T-helper 1 cell treated with Interleukin-12 subunit alpha and Interleukin-12 subunit beta and Interleukin-4 antibody, amounts not matched to agents 30 μg/mL and 1 μg/mL, for 36 hours (primary cell): Measurements from ENCODE around the gene TPSB2.
"Not testable (repeated sequence)": the region's sequence is repeated elsewhere in the genome, so short reads cannot be mapped to it uniquely, and the experiment has no call there.

Source experiments
- H3K27ac Mint-ChIP-seq: one replicate; pipeline ENCODE4 v1.8.0; 2021; ENCODE audit warnings: mild to moderate bottlenecking, mixed read lengths
- H3K27me3 Mint-ChIP-seq: one replicate; pipeline ENCODE4 v1.8.0; 2021; ENCODE audit warnings: low read depth, mixed read lengths
- H3K36me3 Mint-ChIP-seq: one replicate; pipeline ENCODE4 v1.8.0; 2021; ENCODE audit warnings: low read depth, mixed read lengths
- H3K4me1 Mint-ChIP-seq: one replicate; pipeline ENCODE4 v1.8.0; 2021; ENCODE audit warnings: low read depth, mixed read lengths
- H3K4me3 Mint-ChIP-seq: one replicate; pipeline ENCODE4 v1.8.0; 2021; ENCODE audit warnings: mild to moderate bottlenecking, moderate library complexity, mixed read lengths
- H3K9me3 Mint-ChIP-seq: one replicate; pipeline ENCODE4 v1.8.0; 2021; ENCODE audit warnings: mixed read lengths

TPSB2 gene

DNA sequence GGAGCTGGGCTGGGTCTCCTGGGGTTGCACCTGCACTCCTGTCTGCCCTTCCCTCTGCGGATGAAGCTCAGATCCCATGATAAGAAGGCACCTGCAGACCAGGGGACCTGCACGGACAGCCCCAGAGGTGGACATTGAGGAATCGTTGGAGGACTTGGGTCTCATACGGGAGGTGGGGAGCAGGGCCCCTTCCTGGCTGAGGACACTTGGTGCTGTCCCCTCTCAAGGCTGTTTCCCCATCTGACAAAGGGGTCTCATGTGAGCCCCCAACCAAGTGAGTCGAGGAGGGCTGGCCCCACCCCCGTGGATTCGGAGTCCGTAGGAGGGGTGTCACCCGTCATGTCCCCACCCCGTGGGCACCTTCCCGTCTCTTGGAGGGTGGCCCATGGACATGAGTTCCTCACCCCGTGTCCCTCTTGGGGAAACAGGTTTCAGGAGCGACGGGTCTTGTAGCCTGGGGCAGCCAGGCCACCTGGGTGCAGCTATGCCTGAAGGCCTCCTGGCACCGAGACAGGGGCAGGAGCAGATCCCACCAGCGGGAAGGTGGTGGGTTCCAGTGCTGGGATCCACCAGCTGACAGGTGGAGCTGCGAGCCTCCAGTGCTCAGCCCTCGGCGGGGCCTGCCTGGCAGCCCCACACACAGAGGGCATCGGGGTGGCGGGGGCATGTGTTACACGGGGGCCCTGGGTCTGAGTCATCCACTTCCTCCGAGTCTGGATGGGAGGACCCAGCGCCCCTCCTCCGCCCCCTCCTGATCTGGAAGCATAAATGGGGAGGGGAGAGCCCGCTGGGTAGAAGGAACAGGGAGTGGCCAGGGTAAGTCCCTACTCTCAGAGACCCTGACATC, 25.5 kb upstream of the TPSB2 start, which contains the start of gene TPSD1:
Gene TPSD1 (plus strand): TSS at position 794 of the 847 bp plus-strand sequence. CDS start 212 bp downstream, outside the sequence.
- not testable (repeated sequence) for H3K4me3 Mint-ChIP-seq, H3K36me3 Mint-ChIP-seq, H3K27me3 Mint-ChIP-seq, H3K9me3 Mint-ChIP-seq, H3K27ac Mint-ChIP-seq, H3K4me1 Mint-ChIP-seq

DNA sequence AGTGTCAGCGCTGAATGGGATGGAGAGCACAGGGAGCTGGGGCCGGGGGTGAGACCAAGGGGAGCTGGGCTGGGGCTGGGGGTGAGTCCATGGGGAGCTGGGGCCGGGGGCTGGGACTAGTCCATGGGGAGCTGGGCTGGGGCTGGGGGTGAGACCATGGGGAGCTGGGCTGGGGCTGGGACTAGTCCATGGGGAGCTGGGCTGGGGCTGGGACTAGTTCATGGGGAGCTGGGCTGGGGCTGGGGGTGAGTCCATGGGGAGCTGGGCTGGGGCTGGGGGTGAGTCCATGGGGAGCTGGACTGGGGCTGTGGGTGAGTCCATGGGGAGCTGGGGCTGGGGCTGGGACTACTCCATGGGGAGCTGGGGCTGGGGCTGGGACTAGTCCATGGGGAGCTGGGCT, 24.8 kb upstream of the TPSB2 start:
- not testable (repeated sequence) for H3K27me3 Mint-ChIP-seq, H3K36me3 Mint-ChIP-seq, H3K27ac Mint-ChIP-seq

DNA sequence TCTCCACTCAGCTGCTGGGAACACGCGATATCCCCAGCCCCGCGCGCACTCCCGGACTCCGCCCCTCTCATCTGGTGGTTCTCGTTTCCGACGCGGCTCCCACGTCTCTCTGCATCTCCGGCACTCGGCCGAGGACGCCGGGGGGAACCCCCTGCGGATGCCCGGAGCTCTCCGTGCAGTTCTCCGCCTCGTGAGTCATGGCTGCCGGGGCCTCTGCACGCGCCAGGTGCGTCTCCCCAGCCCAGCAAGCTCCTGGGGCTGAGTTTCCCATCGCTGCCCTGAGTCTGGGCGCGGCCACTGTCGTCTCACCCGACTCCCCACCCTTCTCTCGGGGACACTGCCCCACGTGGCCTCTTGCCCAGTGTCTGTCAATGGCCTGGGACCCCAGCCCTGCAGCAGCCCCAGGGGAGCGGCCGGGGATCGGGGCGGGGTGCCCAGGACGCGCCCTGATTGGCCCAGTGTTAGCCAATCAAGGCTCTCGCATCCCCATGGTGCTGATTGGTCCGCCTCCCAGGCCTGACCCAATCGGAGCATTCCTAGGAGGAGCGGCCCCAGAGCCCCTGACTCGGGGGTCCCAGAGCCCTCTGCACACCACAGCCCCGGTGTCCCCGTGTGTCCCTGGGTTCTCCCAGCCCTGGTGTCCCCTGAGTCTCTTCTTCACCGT, 23.8 kb upstream of the TPSB2 start:
- H3K27me3 Mint-ChIP-seq, H3K4me3 Mint-ChIP-seq, H3K36me3 Mint-ChIP-seq, H3K4me1 Mint-ChIP-seq, H3K9me3 Mint-ChIP-seq, H3K27ac Mint-ChIP-seq: not testable (repeated sequence)

More for the DNA sequence above, 24.8 kb upstream of the TPSB2 start:
- H3K4me1 Mint-ChIP-seq, H3K4me3 Mint-ChIP-seq, H3K9me3 Mint-ChIP-seq: not testable (repeated sequence)

DNA sequence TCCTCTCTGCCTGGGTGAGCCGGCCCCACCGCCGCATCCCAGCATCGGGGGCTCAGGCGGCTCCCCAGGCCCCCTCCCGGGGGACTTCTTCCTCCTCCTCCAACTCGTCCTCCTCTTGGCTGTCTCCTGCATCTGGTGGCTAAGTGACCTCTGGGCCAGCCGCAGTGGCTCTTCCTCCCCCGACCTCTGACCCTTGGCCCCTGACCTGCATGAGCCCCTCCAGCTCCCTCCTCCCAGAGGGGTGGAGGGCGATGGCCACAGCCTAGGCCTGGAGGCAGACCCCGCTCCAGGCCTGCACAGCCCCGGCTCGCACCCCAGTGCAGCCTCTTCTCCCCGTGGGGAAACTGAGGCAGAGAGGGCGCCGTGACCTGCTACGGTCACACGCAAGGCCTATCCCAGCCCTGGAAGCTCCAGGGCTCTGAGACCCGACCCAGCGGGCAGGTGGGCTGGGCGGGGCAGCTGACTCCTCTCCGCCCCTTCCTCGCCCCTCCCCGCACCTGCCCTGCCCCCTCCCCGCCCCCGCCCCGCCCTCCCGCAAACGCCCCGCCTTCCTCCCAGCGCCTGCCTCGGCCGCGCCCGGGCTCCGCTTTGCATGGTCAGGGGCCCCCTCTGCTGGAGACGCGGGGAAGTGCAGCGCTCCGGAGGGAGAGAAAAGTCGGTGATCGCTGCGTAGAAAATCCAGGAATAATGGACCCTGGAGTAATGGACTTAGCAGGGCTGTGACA, 19.2 kb upstream of the TPSB2 start:
- not testable (repeated sequence) for H3K9me3 Mint-ChIP-seq, H3K27me3 Mint-ChIP-seq, H3K4me3 Mint-ChIP-seq, H3K36me3 Mint-ChIP-seq, H3K27ac Mint-ChIP-seq, H3K4me1 Mint-ChIP-seq

DNA sequence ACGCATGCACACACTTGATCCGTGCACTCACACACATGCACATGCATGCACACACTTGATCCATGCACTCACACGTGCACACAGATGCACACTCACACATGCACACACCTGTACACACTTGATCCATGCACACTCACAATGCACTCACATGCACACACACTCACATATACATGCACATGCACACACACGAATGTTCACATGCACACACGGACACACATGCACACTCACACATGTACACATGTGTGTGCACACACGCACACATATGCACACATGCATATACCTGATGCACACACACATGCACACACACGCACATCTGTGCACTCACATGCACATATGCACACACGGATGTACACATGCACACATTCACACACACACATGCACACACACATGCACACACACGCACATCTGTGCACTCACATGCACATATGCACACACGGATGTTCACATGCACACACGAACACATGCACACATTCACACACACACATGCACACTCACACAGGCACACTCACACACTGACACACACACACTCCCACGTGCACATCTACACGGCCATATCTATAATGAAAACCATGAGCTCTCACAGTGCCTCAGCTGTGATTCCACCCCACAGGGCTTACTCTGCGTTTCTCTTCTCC, 18.0 kb upstream of the TPSB2 start:
- not testable (repeated sequence) for H3K4me3 Mint-ChIP-seq, H3K9me3 Mint-ChIP-seq, H3K27ac Mint-ChIP-seq, H3K4me1 Mint-ChIP-seq, H3K27me3 Mint-ChIP-seq, H3K36me3 Mint-ChIP-seq

DNA sequence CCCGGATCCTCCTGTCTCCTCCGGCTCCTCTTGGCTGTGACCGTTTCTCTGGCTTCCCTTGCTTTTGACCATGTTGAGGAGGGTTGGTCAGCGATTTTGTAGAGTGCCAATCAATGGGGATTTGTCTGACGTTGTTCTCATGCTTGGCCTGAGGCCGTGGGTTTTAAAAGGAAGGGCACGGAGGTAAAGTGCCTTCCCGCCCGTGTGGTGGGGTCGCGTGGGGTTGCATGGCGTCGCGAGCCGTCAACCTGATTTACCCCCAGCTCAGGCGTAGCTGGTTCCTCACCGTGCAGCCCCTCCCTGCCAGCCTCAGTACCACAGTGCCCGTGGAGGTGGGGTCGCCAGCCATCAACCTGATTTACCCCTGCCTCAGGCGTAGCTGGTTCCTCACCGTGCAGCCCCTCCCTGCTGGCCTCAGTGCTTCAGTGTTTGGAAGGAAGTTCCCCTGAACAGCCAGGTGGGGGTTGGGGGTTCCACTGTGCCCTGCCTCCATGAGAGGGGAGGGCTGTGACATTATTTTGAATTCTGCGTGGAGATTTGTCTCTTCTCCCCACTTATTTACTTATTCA, 15.6 kb upstream of the TPSB2 start:
- H3K4me3 Mint-ChIP-seq = peak overlapping the region; percentile 10
- no peaks in the 10 kb centered on the region for H3K9me3 Mint-ChIP-seq
- no peak overlapping the region for H3K27ac Mint-ChIP-seq
- no peaks in the 10 kb centered on the region for H3K27me3 Mint-ChIP-seq
- no peaks in the 10 kb centered on the region for H3K36me3 Mint-ChIP-seq
- H3K4me1 Mint-ChIP-seq = no peaks in the 10 kb centered on the region

DNA sequence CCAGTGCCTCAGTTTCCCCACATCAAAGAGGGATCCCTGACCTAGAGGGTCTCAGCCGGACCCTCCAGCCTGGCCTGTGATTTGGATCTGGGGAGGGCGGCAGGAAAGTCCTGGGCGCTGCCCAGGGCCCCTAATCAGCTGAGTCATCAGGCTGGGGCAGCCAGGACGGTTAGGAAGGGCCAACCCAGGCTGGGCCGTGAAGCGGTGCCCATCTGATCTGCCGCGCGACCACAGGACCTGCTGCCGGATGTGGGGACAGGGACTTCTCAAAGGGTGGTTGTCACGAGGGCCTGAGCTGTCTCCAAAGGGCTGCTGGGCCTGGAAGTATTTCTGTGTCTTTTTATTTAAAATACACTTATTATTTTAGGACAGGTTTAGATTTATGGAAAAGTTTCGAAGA, 14.9 kb upstream of the TPSB2 start:
- H3K4me3 Mint-ChIP-seq = no peak overlapping the region
- no peaks in the 10 kb centered on the region for H3K9me3 Mint-ChIP-seq
- no peaks in the 10 kb centered on the region for H3K36me3 Mint-ChIP-seq
- H3K4me1 Mint-ChIP-seq = no peaks in the 10 kb centered on the region
- no peaks in the 10 kb centered on the region for H3K27me3 Mint-ChIP-seq
- no peak overlapping the region for H3K27ac Mint-ChIP-seq

DNA sequence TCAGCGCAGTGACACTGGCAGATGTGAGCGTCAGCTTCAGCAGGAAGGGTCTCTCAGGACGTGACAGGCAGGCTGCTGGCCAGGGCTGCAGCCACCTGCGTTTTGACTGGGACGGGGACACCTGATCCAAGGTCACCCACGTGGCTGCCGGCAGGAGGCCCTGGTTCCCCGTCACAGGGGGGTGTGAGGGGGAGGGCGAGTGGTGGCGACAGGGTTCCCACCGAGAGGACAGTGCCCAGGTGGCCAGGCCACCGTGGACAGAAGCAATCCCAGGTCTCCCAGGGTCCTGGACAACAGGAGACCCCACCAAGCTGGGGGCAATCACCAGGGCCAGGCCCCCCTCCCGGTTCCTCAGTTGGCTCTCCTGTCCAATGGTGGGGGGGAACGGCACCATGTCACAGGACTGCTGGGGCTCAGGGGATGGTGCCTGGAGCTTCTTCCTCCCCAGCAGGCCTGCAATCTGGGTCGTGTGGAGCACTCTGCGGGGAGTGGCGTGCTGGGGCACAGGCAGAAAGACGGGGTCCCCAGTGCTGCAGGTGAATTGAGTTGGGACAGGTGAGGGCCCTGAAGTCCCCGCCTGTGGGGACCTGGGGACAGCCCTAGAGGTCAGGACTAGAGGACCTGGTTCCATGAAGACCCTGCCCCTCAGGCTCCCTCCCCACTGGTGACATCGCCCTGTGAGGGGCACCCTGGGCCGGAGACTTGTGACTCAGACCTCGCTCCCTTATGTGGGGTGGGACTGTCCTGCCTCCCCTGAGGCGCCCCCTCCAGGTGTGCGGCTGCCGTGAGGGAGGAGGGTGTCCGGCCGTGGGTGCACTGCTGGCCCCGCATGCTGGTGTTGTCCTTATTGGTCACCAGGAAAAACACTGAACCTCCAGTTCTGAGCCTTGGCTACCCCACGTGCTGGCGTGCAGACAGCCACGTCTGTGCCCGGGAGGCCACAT, 14.2 kb upstream of the TPSB2 start:
- not testable (repeated sequence) for H3K4me3 Mint-ChIP-seq, H3K27ac Mint-ChIP-seq, H3K9me3 Mint-ChIP-seq, H3K36me3 Mint-ChIP-seq, H3K4me1 Mint-ChIP-seq, H3K27me3 Mint-ChIP-seq

DNA sequence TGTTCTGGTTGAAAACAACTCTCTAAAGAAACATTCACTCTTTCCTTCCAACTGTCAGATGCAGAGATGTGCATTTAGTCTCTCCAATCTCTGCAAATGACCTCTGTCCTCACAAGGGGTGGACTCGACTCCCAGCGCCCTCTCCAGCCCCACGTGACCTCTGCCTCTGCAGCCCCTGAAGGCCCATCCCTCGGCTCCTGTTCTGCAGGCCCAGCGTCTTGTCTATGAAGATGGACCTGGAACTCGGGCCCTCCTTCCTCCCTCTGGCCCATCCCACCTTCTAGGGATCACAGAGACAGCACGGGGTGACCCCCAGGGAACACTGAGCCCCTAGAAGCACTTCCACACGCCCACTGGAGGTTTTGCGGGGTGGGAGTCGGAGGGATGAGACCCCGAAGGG, 13.4 kb upstream of the TPSB2 start:
- not testable (repeated sequence) for H3K9me3 Mint-ChIP-seq, H3K4me1 Mint-ChIP-seq, H3K27me3 Mint-ChIP-seq, H3K4me3 Mint-ChIP-seq, H3K36me3 Mint-ChIP-seq, H3K27ac Mint-ChIP-seq

DNA sequence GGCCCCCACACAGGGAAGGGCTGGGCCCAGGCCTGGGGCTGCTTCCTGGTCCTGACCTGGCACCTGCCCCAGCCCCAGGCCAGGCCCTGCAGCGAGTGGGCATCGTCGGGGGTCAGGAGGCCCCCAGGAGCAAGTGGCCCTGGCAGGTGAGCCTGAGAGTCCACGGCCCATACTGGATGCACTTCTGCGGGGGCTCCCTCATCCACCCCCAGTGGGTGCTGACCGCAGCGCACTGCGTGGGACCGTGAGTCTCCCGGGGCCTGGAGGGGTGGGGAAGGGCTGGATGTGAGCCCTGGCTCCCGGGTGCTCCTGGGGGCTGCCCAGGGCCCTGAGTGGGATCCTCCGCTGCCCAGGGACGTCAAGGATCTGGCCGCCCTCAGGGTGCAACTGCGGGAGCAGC, 11.1 kb upstream of the TPSB2 start:
- H3K9me3 Mint-ChIP-seq, H3K36me3 Mint-ChIP-seq: not testable (repeated sequence)

DNA sequence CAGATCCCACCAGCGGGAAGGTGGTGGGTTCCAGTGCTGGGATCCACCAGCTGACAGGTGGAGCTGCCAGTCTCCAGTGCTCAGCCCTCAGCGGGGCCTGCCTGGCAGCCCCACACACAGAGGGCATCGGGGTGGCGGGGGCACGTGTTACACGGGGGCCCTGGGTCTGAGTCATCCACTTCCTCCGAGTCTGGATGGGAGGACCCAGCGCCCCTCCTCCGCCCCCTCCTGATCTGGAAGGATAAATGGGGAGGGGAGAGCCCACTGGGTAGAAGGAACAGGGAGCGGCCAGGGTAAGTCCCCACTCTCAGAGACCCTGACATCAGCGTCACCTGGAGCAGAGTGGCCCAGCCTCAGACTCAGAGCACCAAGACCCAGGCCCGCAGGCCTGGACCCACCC, 10.5 kb upstream of the TPSB2 start, which contains the start of gene TPSAB1:
Gene TPSAB1 (plus strand): TSS at position 270 of the 400 bp plus-strand sequence. CDS start 234 bp downstream, outside the sequence.
- H3K9me3 Mint-ChIP-seq, H3K36me3 Mint-ChIP-seq, H3K27ac Mint-ChIP-seq, H3K27me3 Mint-ChIP-seq, H3K4me3 Mint-ChIP-seq, H3K4me1 Mint-ChIP-seq: not testable (repeated sequence)

More for the DNA sequence above, 11.1 kb upstream of the TPSB2 start:
- H3K27ac Mint-ChIP-seq, H3K4me3 Mint-ChIP-seq, H3K27me3 Mint-ChIP-seq, H3K4me1 Mint-ChIP-seq: not testable (repeated sequence)

DNA sequence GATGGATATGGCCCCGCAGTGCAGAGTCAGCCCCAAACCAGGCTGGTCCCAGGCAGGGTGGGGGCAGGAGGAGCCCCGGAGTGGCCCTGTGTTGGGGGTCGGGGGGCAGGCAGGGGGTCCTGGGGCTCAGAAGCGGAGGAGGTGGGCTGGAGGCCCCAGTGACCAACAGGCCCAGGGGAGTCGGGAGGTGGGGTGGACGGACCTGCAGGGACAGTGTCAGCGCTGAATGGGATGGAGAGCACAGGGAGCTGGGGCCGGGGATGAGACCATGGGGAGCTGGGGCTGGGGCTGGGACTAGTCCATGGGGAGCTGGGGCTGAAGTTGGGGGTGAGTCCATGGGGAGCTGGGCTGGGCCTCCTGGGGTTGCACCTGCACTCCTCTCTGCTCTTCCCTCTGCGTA, 9.6 kb upstream of the TPSB2 start:
- H3K4me3 Mint-ChIP-seq, H3K4me1 Mint-ChIP-seq, H3K27me3 Mint-ChIP-seq, H3K27ac Mint-ChIP-seq, H3K36me3 Mint-ChIP-seq, H3K9me3 Mint-ChIP-seq: not testable (repeated sequence)

DNA sequence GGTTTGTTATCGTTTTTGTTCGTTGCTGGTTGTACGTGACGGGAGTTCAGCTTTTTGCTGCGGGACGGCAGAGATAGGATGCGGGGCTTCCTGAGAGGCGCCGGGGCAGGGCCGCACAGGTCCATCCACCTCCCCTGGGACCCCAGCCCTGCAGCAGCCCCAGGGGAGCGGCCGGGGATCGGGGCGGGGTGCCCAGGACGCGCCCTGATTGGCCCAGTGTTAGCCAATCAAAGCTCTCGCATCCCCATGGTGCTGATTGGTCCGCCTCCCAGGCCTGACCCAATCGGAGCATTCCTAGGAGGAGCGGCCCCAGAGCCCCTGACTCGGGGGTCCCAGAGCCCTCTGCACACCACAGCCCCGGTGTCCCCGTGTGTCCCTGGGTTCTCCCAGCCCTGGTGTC, 8.9 kb upstream of the TPSB2 start:
- H3K36me3 Mint-ChIP-seq, H3K4me1 Mint-ChIP-seq, H3K4me3 Mint-ChIP-seq, H3K27me3 Mint-ChIP-seq, H3K9me3 Mint-ChIP-seq, H3K27ac Mint-ChIP-seq: not testable (repeated sequence)
